Measurements from ENCODE around the gene METTL8.
A peak's percentile ranks its signal among the peaks of the same experiment; 100 is the strongest.

METTL8 gene

DNA sequence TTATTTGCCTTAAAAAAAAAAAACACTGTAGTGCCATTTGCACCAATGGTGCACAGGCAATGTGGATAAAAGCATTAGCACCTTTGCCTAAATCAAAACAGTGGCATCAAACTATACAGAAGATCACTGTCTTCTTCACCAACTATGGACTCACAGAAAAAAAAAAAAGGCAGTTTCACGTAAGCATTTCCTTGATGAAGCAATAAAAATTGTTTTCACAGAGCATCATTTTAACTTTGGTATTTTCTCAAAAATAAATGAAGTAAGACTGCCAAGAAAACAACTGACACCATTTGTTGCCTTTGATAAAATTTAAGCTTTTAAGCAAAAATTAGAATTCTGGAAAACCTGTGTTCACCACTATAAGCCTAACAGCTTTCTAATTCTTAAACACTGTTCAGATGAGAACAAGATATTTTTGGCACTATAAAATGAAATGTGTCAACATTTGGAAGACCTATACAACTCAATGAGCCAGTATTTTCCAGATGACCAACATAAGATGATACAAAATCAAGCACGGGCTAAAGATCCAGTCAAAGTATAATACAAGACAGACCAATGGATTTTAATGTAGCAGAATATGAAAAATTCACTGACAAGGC is 21.1 kb downstream of the METTL8 start:
- Histone ChIP-seq H3K27ac (no peak overlapping the region), H3K4me3 (ENCODE audit: low read depth, low read length) (no peak overlapping the region), H3K36me3 (replicated peaks) (no peaks in the 10 kb centered on the region), H3K27me3 (replicated peaks) (no peaks in the 10 kb centered on the region)
- in situ Hi-C loops (cut with HindIII; ENCODE audit: low pct_ligation_motif_present, low sequenced_read_pairs): loop anchor here (25.0 kb wide), 1 partner anchor 250 kb away; the partner anchor contains the start of gene TLK1
- DNase-seq: no peak
- TF ChIP-seq, protein P1, sequence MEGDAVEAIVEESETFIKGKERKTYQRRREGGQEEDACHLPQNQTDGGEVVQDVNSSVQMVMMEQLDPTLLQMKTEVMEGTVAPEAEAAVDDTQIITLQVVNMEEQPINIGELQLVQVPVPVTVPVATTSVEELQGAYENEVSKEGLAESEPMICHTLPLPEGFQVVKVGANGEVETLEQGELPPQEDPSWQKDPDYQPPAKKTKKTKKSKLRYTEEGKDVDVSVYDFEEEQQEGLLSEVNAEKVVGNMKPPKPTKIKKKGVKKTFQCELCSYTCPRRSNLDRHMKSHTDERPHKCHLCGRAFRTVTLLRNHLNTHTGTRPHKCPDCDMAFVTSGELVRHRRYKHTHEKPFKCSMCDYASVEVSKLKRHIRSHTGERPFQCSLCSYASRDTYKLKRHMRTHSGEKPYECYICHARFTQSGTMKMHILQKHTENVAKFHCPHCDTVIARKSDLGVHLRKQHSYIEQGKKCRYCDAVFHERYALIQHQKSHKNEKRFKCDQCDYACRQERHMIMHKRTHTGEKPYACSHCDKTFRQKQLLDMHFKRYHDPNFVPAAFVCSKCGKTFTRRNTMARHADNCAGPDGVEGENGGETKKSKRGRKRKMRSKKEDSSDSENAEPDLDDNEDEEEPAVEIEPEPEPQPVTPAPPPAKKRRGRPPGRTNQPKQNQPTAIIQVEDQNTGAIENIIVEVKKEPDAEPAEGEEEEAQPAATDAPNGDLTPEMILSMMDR (IDR thresholded peaks at IDR 0.05; ENCODE audit: low read depth, low read length, missing control alignments): no peak

GRCh38 chr2:171411791-171412483 is 21.9 kb downstream of the METTL8 start:
- H3K4me3 ChIP-seq (ENCODE audit: low read depth, low read length): no peak overlapping the region
- in situ Hi-C loops (cut with HindIII; ENCODE audit: low pct_ligation_motif_present, low sequenced_read_pairs): loop anchor here (25.0 kb wide), 1 partner anchor 250 kb away; the partner anchor contains the start of gene TLK1
- no peaks in the 10 kb centered on the region for H3K36me3 ChIP-seq (replicated peaks)
- DNase-seq: no peak
- TF ChIP-seq, protein P1 (IDR thresholded peaks at IDR 0.05; ENCODE audit: low read depth, low read length, missing control alignments): no peak
- H3K27ac ChIP-seq: no peak overlapping the region
- H3K27me3 ChIP-seq (replicated peaks): no peaks in the 10 kb centered on the region

DNA sequence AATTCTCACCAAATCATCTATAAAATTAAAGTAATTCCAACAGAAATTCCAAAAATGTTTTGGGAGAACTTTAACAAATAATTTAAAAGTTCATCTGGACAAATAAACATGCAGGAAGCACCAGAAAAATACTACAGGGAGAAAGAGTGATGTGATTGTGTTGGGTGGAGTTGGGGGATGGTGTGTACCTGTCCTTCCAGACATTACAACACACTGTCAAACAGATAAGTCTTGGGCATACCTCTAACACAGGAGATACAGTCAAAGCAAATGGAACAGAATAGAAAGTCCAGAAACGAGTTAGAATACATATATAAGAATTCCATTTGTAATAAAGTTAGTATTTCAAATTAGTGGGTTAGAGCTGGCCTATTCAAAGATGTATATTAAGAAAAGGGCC is 22.6 kb downstream of the METTL8 start:
- TF ChIP-seq, protein P1 (IDR thresholded peaks at IDR 0.05; ENCODE audit: low read depth, low read length, missing control alignments): no peak
- no peak for DNase-seq
- in situ Hi-C loops (cut with HindIII; ENCODE audit: low pct_ligation_motif_present, low sequenced_read_pairs): loop anchor here (25.0 kb wide), 1 partner anchor 249 kb away; the partner anchor contains the start of gene TLK1
- Histone ChIP-seq H3K36me3 (replicated peaks) (no peaks in the 10 kb centered on the region), H3K27me3 (replicated peaks) (no peaks in the 10 kb centered on the region), H3K27ac (no peak overlapping the region), H3K4me3 (ENCODE audit: low read depth, low read length) (no peak overlapping the region)

DNA sequence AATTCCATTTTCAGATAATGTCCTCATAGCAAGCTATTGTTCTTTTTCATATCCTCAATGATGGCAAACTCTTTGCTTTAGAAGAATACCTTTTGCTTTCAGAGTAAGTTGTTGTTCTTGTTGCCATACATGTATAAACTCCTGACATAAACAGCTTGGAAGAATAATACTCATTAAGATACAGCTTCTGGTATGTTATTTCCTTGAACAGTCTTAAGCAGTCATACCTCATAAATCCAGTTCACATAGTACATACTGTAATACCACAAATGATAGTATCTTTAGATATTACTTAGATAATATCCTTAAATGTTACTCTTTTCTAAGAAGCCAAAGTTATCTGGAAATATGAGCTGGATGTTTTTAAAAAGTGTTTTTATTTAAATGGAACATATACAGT is 23.2 kb downstream of the METTL8 start:
- in situ Hi-C loops (cut with HindIII; ENCODE audit: low pct_ligation_motif_present, low sequenced_read_pairs): loop anchor here (25.0 kb wide), 1 partner anchor 248 kb away; the partner anchor contains the start of gene TLK1
- Histone ChIP-seq H3K36me3 (replicated peaks) (no peaks in the 10 kb centered on the region), H3K4me3 (ENCODE audit: low read depth, low read length) (no peak overlapping the region), H3K27ac (peak overlapping the region; percentile 9), H3K27me3 (replicated peaks) (no peaks in the 10 kb centered on the region)
- DNase-seq: no peak
- TF ChIP-seq, protein P1 (IDR thresholded peaks at IDR 0.05; ENCODE audit: low read depth, low read length, missing control alignments): no peak

GRCh38 chr2:171410101-171410500 is 23.7 kb downstream of the METTL8 start:
- Histone ChIP-seq H3K4me3 (ENCODE audit: low read depth, low read length) (no peak overlapping the region), H3K36me3 (replicated peaks) (no peaks in the 10 kb centered on the region), H3K27me3 (replicated peaks) (no peaks in the 10 kb centered on the region), H3K27ac (peak overlapping the region; percentile 9)
- TF ChIP-seq, protein P1 (IDR thresholded peaks at IDR 0.05; ENCODE audit: low read depth, low read length, missing control alignments): no peak
- in situ Hi-C loops (cut with HindIII; ENCODE audit: low pct_ligation_motif_present, low sequenced_read_pairs): loop anchor here (25.0 kb wide), 1 partner anchor 248 kb away; the partner anchor contains the start of gene TLK1
- DNase-seq: no peak
